Hepatocyte (in vitro differentiated cells): ENCODE data around the gene FPR3. TPM values are rescaled to one million over a fixed set of nuclear protein-coding genes. Genes with fewer than 3 reads are reported as not detected.

Experiments
- DNase-seq: peaks from one replicate; pipeline ENCODE4 v3.0.0-alpha.2; 2016; ENCODE audit warnings: low spot score
- H2AFZ ChIP-seq: fragments of 200-600 bp; sonication (generic); 2 replicates; pipeline ENCODE4 v1.6.0; 2016; ENCODE audit warnings: antibody characterized with exemption, mild to moderate bottlenecking
- H3K27ac ChIP-seq: fragments of 200-600 bp; sonication (generic); 2 replicates; pipeline ENCODE4 v1.5.1; 2016; ENCODE audit warnings: mild to moderate bottlenecking
- H3K27me3 ChIP-seq: fragments of 200-600 bp; sonication (generic); 2 replicates; pipeline ENCODE4 v1.6.1; 2016
- H3K36me3 ChIP-seq: fragments of 200-600 bp; sonication (generic); replicated peaks from 2 replicates; pipeline ENCODE4 v1.5.1; 2016; ENCODE audit warnings: low read depth; ENCODE audit not compliant: insufficient read depth
- H3K4me1 ChIP-seq: fragments of 200-600 bp; sonication (generic); 2 replicates; pipeline ENCODE4 v1.5.1; 2016; ENCODE audit warnings: mild to moderate bottlenecking, moderate library complexity; ENCODE audit not compliant: insufficient read depth
- H3K4me2 ChIP-seq: fragments of 200-600 bp; sonication (generic); 2 replicates; pipeline ENCODE4 v1.6.0; 2016
- H3K4me3 ChIP-seq: fragments of 200-600 bp; sonication (generic); 2 replicates; pipeline ENCODE4 v1.5.1; 2016; ENCODE audit warnings: mild to moderate bottlenecking
- H3K79me2 ChIP-seq: fragments of 200-600 bp; sonication (generic); 2 replicates; pipeline ENCODE4 v1.6.0; 2017; ENCODE audit warnings: mild to moderate bottlenecking
- H3K9me2 ChIP-seq: fragments of 200-600 bp; sonication (generic); replicated peaks from 2 replicates; pipeline ENCODE4 v1.6.0; 2017; ENCODE audit warnings: mild to moderate bottlenecking; ENCODE audit not compliant: insufficient read depth
- H3K9me3 ChIP-seq: fragments of 200-600 bp; sonication (generic); 2 replicates; pipeline ENCODE4 v1.5.1; 2016; ENCODE audit warnings: low read depth, mild to moderate bottlenecking
- H4K20me1 ChIP-seq: fragments of 200-600 bp; sonication (generic); 2 replicates; pipeline ENCODE4 v1.6.0; 2016; ENCODE audit warnings: mild to moderate bottlenecking; ENCODE audit not compliant: insufficient read depth, poor library complexity, severe bottlenecking
- CTCF ChIP-seq: fragments of 200-600 bp; sonication (generic); IDR thresholded peaks from 2 replicates; pipeline ENCODE4 v1.5.1; 2016; ENCODE audit warnings: antibody characterized with exemption, mild to moderate bottlenecking; ENCODE audit not compliant: poor library complexity
- EZH2 ChIP-seq: fragments of 200-600 bp; sonication (generic); IDR thresholded peaks from 2 replicates; pipeline ENCODE4 v1.6.1; 2016; ENCODE audit warnings: antibody characterized with exemption, mild to moderate bottlenecking, borderline replicate concordance
- EZH2phosphoT487 ChIP-seq: fragments of 200-600 bp; sonication (generic); IDR thresholded peaks from one replicate; pipeline ENCODE4 v1.6.1; 2018; ENCODE audit warnings: antibody characterized with exemption, mild to moderate bottlenecking, low read depth, moderate library complexity; ENCODE audit not compliant: unreplicated experiment, severe bottlenecking
- WGBS: methylation state at CpG from one replicate; pipeline ENCODE4 v1.1.6; 2016; ENCODE audit warnings: low lambda C conversion rate; ENCODE audit errors: missing lambda C conversion rate; 5-methylcytosine and 5-hydroxymethylcytosine counted together
- polyA plus RNA-seq: library from polyadenylated mRNA; unstranded; fragments of >200 nt; fragmentation: Nextera tagmentation; extraction: Ambion mirVana; gene quantifications from 2 replicates; pipeline ENCODE4 v1.2.1, GENCODE V29; 2016
- total RNA-seq: library from RNA; depleted of rRNA; stranded (reverse); fragments of >200 nt; gene quantifications from 2 replicates; pipeline ENCODE4 v1.2.3, GENCODE V29; 2014

FPR3 gene
- total and polyA plus RNA-seq, 2 experiments from 2014 or later = not detected

DNA sequence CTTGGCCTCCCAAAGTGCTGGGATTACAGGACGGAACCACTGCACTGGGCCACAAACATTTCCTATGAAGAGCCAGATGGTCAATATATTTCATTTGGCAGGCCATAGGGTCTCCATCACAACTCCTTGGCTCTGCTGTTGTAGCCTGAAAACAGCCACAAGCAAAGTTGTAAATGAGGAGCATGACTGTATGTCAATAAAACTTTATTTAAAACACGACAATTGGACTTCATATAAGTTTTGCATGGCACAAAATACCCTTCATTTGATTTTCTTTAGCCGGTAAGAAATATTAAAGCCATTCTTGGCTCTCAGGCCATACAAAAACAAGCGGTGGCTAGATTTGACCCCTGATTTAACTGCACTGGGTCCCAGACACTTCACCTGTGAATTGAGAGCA lies 40.2 kb upstream of the FPR3 start:
- H3K4me2 ChIP-seq = no peak overlapping the region
- H3K36me3 ChIP-seq = no peaks in the 10 kb centered on the region
- DNase-seq = no peak
- no peak overlapping the region for H3K4me3 ChIP-seq
- no peak overlapping the region for H3K27ac ChIP-seq
- no peak overlapping the region for H2AFZ ChIP-seq
- TF ChIP-seq EZH2phosphoT487 (no peak), CTCF (no peak), EZH2 (no peak)
- H3K4me1 ChIP-seq = no peaks in the 10 kb centered on the region
- no peaks in the 10 kb centered on the region for H3K27me3 ChIP-seq
- H3K9me3 ChIP-seq = no peaks in the 10 kb centered on the region
- WGBS = 71% methylated on average over 4 of the region's 4 CpGs
- no peaks in the 10 kb centered on the region for H3K9me2 ChIP-seq
- H3K79me2 ChIP-seq = no peaks in the 10 kb centered on the region
- no peaks in the 10 kb centered on the region for H4K20me1 ChIP-seq

- no peak overlapping the region for H3K4me3 ChIP-seq
- H3K79me2 ChIP-seq = no peaks in the 10 kb centered on the region
- no peak overlapping the region for H3K27ac ChIP-seq
- H3K9me3 ChIP-seq = no peaks in the 10 kb centered on the region
- no peaks in the 10 kb centered on the region for H4K20me1 ChIP-seq
- no peaks in the 10 kb centered on the region for H3K4me1 ChIP-seq
- DNase-seq = no peak
- no peaks in the 10 kb centered on the region for H3K9me2 ChIP-seq
- no peaks in the 10 kb centered on the region for H3K27me3 ChIP-seq
- no peak overlapping the region for H3K4me2 ChIP-seq
- WGBS = 80% methylated on average over 7 of the region's 7 CpGs
- no peak overlapping the region for H2AFZ ChIP-seq
- TF ChIP-seq CTCF (no peak), EZH2 (no peak), EZH2phosphoT487 (no peak)
- no peaks in the 10 kb centered on the region for H3K36me3 ChIP-seq
Measured at GRCh38 chr19:51755571-51755970, 39.4 kb upstream of the FPR3 start.

DNA sequence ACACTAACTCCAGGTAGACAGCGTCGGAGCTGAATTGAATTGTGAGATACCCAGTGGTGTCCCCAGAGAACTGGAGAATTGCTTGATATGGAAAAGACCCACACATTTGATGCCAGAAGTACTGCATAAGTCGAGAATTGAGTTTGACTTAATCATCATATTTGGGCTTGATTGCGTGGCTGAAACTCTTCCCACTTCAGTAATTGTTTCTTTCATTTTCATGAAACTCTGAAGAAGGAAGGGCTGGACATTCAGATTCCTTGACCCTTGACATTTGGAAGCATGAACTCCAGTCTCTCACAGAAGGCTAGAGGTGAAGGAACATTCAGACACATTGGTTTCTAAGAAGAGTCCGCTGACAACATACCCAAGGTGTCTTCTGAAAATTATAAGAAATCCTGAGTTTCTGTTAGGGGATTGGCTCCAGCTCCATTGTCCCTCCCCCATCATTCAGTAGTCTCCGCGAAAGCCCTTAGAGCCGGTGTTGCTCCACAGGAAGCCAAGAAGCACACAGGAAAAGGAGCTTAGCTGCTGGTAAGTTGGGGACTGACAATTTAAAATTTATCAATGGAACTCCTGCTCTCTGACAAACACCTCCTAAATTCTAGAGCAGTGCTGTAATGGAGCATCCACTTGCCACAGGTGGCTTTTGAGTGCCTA lies 34.1 kb upstream of the FPR3 start, which contains the start of gene FPR2:
FPR2 (plus strand) TSS at position 484 of the 660 bp plus-strand sequence. CDS start 7,479 bp downstream, outside the sequence.
- Histone ChIP-seq H3K79me2 (no peaks in the 10 kb centered on the region), H3K9me2 (no peaks in the 10 kb centered on the region), H3K27me3 (no peaks in the 10 kb centered on the region), H3K4me3 (no peak within 1 kb of the TSS), H3K36me3 (no peaks in the 10 kb centered on the region), H3K4me2 (no peak within 1 kb of the TSS), H3K9me3 (no peaks in the 10 kb centered on the region), H3K4me1 (no peaks in the 10 kb centered on the region), H4K20me1 (no peaks in the 10 kb centered on the region), H2AFZ (no peak within 1 kb of the TSS), H3K27ac (no peak within 1 kb of the TSS)
- no peak for TF ChIP-seq EZH2
- TF ChIP-seq CTCF = no peak
- DNase-seq = no peak
- 72% methylated on average over 8 of the region's 8 CpGs for WGBS

GRCh38 chr19:51761696-51762095 lies 33.3 kb upstream of the FPR3 start:
- DNase-seq = no peak
- Histone ChIP-seq H3K27me3 (no peaks in the 10 kb centered on the region), H4K20me1 (no peaks in the 10 kb centered on the region), H3K4me3 (no peak overlapping the region), H2AFZ (no peak overlapping the region), H3K9me2 (no peaks in the 10 kb centered on the region), H3K79me2 (no peaks in the 10 kb centered on the region), H3K36me3 (no peaks in the 10 kb centered on the region), H3K4me2 (no peak overlapping the region), H3K4me1 (no peaks in the 10 kb centered on the region), H3K9me3 (no peaks in the 10 kb centered on the region), H3K27ac (no peak overlapping the region)
- no peak for TF ChIP-seq CTCF
- TF ChIP-seq EZH2phosphoT487 = no peak
- no peak for TF ChIP-seq EZH2
- WGBS = 86% methylated on average over 7 of the region's 7 CpGs
